Kidney glomerular epithelial cell (primary cell): ENCODE measurements around the gene BTC.
"Not testable (repeated sequence)": the region's sequence is repeated elsewhere in the genome, so short reads cannot be mapped to it uniquely, and the experiment has no call there.

Experiments
- DNase-seq: peaks from one replicate; lab custom pipeline; 2025; lab: John Stamatoyannopoulos, UW

BTC gene

DNA sequence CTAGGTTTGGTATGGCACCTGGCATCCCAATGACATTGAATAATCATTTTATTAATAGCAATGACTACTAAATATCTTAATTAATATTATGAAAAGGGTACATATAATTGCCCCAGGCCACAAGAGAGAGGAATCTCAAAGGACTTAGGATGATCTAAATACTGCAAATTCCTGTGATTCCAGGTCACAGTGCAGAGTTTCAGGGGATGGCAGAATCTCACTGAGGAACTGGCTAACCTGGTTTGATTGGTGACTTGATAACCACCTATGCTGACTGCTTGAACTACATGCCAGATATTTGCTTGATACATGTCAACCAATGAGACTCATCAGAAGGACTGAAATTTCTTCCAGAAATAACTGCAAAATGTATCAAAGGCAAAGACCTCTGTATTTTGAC lies 37.2 kb downstream of the BTC start:
- DNase-seq = no peak

DNA sequence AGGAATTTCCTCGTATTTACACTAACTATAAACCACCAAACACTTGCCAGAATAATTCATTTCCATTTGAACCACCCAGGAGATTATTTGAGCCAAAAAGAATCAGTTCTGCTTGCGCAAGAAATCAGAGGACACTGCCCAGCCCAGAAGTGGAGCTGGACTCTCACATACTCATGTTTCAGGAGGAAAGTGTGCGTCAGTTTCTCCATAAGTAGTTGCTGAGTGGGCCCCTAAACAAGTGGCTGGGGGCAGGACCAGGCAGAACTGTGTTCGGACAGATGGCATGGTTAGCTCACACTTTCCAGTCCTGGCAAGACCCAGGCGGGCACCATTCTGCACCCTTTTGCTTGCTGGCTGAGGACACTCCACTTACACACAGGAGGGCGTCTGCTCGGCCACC lies 38.8 kb downstream of the BTC start:
- no peak for DNase-seq

DNA sequence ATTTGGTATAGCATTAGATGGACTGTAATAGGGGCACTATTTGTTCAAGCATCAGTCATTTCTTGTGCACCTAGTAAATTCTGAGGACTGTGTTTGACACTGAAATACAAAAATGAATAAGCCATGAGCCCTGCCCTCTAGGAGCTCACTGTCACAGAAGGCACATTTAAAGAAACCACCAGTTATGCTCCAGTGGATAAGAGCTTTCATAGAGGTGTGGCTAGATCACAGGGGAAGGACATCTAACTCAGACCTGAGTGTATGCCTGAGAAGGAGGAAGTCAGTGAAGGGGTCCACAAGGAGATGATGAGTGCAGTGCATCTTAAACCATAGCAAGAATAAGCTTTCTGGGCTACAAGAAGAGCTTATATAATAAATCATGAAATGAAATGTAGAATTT lies 40.1 kb downstream of the BTC start:
- no peak for DNase-seq

DNA sequence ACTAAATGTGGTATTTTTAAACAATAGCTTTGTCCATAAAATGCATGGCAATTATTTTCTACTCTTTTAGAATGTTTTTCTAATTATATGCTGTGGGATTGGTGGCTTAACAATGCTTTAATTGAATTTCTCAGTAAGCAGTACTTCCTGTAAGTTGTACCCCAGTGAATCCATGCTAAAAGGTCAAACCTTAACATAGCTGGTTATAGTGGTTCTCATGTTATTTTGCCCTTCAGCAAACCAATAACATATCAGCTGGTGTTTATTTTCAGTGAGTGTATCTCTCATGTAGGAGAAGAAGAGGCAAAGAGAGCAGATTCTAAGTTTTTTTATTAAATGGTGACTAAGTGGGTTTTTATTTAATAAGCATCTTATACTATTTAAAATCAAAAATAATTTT lies 41.5 kb downstream of the BTC start:
- DNase-seq = no peak

DNA sequence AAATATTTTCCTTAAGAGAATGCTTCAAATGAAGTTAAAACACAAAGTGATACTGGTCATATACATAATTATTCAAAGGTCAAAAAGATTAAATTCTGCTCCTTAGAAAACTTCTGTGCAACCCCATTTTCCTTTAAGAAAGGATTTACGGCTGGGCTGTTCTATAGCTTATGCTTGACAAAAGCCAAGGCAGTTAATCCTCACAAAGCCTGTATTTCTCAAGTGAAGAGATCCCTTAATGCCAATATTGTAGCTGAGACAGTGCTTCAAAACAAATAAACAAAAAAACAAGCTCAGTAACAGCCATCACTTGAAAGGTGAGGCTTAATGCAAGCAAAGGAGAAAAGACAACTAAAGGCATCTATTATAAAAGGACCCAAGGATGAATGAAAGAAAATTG lies 42.5 kb downstream of the BTC start:
- no peak for DNase-seq

DNA sequence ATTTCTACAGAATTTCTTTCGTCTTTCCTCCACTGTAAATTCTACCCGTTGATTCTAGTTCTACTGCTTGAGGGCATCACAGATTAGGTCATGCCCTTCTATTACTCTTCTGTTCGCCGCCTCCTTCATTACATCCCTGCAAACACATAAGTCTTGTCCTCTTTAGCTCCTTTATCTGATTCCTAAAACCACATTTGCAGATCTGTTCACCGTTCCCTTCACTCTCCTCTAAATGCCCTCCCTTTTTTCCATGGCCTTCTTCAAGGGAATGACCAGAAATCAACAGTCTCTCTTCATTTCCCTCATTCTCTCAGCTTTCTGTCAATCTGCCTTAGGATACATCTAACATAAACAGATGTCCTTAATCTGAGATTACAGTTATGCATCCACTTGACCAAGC lies 43.1 kb downstream of the BTC start:
- no peak for DNase-seq

DNA sequence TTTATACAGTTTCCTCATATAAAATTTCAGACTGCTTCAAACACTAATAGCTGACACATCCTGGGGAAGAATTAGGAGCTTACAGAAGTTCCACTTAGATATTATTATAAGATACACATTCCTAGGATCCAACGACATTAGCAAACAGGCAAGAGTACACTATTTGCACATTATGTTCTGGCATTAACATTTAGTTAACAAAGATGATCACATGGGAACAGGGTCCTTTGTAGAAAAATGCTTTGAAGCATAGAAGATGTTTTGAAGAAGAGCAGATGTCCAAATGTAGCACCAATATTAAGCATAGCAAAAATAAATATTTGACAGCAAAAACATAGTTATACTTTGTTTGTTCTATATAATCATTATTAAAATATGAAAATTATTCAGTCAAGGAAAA lies 52.1 kb downstream of the BTC start:
- DNase-seq = no peak

DNA sequence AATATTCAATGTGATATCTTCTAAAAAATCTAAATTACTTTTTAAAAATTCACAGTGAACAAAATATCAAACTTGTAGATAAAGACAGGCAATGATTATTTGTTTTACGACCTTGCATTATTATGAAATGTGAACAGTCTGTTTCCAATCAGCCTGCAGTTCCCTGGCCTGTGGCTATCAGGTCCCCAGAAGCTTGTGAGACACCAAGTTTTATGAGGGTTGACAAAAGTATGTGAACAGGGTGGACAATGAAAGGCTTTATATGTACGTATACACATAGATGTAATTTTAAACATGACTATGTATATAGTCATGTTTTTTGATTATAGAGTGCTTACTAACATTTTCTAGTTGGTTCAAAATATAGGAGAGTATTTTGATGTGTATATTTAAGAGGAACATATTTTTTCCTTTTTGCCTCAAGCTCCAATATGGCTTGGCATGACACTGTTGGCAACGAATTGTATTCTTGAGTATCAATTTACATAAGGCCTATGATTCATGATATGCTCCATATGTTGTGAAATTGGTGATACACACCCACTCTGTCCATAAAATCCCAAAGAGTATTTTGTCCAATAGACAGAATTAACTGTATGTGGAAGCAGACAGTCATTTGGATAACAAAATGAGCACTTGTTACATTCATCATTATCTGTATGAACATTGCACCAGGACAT lies 55.7 kb downstream of the BTC start:
- no peak for DNase-seq

DNA sequence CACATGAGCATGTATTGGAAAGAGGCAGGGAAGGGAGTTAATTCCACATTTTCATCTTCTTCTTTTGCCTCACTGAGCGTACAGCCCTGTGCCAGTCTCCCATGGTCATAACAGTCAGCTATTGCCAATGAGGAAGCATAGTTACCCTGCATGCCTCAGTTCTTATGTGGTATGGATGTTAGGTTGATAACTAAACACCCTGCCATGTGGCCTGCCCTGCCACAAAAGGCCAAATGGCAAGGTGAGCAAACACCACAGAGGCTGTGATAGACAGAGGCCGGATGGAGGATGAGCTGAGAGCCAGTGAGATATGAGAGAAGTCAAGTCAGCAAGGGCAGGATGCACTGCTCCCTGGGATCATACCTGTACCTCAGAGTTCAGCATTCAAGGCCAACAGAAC lies 59.3 kb downstream of the BTC start:
- DNase-seq = peak; percentile 44

DNA sequence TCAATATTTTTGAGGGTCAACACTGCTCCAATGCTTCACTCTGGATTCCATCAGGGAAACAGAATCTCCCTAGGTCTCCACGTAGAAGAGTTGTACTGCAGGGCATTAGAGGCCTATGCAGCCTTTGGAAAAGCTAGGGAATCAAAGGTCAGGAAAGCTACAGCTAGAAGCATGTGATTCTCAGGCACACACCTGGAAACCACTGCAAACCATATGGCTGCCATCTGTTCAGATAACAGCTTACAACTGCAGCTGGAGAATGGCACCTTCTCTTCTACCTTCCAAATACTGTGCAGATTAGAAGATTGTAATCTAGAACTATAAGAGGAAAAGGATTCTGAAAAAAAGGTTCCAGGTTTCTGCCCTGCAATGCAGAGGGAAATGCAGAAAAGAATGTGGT lies 60.6 kb downstream of the BTC start:
- no peak for DNase-seq

DNA sequence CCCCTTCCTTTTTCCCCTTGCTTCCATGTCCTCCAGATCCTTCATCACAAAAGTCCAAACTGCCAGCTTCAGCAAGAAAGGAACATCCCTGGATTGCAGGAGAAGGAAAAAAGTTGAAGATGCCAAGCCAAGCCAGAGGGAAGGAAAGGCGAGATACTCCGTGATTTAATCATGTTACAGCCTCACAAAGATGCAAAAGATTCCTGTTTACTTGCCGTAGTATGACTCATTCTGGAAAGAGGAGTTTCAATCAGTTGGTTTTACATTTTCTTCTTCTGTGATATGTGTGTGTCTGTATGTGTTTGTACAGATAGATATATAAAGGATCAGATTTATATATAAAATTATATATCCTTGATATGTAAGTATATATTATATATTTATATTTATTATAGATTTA lies 69.3 kb downstream of the BTC start:
- DNase-seq = no peak

DNA sequence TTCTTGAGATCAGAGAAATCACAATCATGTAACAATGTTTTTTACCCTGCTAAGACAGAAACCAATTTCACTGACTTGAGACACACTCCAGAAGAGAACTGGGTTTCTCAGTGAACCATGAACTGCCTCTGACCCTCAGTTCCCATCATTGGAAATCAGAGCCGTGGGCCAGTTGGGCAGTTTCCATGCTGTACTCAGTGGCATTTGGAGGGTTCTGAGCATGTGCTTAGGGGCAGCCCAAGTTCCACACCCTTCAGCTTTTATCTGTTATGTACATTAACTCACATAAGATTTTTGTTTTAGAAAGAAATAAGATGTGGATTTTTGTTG lies 77.9 kb downstream of the BTC start:
- DNase-seq = no peak

DNA sequence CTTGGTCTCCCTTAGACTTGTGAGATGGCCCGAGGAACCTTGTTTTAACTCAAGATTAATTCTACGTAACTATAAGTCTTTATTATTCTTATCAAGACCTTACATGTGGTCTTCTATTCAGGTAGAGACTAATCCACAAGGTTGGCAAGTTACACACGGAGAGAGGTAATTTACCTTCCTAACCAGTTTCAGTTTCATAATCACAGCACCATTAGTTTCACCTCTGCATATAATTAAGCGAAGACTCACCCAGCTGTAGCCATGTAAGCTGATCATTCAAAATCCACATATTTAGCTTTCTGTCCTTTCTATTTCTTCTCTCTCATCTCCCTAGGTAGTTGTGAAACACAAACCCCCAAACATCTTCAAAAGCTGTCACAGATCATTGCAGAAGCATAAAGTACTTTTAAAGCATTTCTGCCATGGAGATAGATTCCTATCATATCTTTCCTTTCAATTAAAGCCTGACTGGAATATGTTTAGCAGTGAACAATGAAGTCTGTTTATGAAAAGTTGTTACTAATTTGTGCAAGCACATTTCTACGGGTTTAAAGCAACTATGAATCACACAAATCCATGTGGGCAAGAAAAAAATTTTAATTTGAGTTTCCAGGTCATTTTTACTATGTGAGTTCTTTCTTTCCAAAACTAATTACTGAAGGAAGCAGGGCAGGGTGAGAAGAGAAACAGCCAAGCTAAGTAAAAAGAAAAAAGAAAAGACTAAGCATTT lies 78.5 kb downstream of the BTC start:
- peak; percentile 63 for DNase-seq

DNA sequence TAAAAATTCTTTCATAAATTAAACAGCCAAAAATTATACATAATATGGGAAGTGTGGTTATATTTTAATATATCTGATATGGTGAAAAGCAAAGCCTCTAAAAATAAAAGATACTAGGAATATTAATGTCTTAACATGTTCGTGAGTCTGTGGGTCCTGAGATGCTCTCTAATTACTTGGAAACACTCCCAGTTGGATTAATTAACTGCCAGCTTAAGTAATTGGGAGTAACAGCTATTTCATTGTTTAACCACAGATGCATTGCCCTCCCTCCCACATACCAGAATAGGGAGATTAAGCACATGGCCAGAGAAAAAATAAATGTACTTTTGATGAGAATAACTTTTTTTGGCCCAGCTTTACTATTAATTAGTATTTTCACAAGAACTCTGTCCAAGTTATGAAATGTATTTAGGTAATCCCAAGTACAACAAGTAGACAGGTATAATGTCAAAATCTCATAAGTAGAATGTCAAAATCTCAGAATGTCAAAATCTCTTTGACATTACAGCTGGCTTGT lies 79.7 kb downstream of the BTC start:
- no peak for DNase-seq

DNA sequence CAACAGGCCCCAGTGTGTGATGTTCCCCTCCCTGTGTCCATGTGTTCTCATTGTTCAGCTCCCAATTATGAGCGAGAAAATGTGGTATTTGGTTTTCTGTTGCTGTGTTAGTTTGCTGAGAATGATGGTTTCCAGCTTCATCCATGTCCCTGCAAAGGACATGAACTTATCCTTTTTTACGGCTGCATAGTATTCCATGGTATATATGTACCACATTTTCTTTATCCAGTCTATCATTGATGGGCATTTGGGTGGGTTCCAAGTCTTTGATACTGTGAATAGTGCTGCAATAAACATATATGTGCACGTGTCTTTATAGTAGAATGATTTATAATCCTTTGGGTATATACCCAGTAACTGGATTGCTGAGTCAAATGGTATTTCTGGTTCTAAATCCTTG lies 86.2 kb downstream of the BTC start:
- DNase-seq = not testable (repeated sequence)
